DMS 273 (cell line): ENCODE data around the gene SLC66A2.
"Not testable (repeated sequence)": the region's sequence is repeated elsewhere in the genome, so short reads cannot be mapped to it uniquely, and the experiment has no call there.

Experiments used
- DNase-seq: peaks from one replicate; lab custom pipeline; 2025; ENCODE audit not compliant: unreplicated experiment; lab: John Stamatoyannopoulos, UW

Gene SLC66A2

DNA sequence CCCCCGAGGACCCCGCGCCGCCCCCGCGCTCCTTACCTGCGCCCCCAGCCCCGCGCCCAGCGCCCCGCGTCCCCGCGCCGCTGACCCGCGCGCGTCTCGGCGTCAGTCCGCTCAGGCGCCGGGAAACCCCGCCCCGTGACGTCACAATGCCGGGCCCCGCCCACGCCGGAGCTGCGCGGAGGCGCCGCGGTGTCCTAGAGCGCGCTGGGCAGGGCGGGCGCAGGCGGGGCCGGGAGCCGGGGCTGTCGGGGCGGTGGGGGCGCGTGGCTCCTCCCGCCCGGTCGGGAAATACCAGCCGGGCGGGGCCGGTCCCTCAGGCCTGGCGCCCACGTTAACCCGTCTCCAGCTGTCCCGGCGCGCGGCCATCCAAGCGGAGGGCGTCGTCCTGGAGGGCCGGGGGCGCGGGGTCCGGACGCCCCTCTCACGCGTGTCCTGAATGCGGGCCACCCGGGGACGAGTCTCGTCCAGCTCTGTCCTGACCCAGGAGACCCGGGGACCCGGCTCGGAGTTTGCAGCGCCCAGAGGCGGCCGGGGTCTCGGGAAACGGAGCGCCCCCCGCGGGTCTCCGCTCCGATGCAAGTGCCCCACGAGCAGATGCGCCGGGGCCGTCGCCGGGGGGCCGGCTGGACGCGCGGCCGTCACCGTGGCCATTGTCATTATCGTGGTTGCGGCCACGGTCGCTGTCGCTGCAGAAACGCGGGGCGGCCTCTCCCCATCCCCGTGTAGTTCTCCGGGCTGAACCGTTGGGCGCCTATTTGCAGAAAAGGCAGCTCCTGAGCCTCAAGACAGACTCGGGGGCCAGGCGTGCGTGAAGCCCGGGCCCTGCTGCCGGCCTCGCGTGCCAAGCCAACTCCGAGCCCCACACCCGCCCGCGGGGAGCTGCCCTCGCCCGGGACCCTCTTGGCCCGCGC lies at the start of gene SLC66A2:
Gene SLC66A2 (minus strand): TSS at position 109 of the 911 bp plus-strand sequence. CDS start 727 bp downstream, outside the sequence.
- DNase-seq: peak; percentile 95

DNA sequence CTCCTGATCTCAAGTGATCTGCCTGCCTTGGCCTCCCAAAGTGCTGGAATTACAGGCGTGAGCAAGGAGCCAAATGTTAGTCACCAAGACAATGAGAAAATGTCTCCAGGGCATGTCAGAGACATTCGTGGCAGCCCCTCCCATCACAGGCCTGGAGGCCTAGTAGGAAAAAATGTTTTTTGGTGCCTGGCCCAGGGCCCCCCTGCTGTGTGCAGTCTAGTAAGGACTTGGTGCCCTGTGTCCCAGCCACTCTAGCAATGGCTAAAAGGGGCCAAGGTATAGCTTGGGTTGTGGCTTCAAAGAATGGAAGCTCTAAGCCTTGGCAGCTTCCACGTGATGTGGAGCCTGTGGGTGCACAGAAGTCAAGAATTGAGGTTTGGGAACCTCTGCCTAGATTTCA lies 49.4 kb upstream of the SLC66A2 start:
- no peak for DNase-seq

DNA sequence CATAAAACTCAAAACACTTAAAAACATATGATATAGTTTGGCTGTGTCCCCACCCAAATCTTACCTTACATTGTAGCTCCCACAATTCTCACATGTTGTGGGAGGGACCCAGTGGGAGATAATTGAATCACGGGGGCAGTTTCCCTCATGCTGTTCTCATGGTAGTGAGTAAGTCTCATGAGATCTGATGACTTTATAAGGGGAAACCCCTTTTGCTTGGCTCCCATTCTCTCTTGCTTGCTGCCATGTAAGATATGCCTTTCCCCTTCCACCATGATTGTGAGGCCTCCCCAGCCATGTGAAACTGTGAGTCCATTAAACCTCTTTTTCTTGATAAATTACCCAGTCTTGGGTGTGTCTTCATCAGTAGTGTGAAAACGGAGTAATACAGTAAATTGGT lies 48.2 kb upstream of the SLC66A2 start:
- DNase-seq: not testable (repeated sequence)

DNA sequence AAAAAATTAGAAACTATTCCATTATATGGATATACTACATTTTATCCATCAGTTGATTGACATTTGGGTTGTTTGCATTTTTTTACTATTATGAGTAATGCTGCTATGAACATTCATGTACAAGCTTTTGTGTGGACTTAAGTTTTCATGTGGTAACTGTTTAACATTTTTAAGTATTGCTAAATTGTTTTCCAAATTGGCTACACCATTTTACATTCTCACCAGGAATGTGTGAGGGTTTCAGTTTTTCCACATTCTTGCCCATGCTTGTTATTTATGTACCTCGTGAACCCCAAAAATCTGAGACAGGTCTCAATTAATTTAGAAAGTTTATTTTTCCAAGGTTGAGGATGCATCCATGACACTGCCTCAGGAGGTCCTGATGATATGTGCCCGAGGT lies 40.0 kb upstream of the SLC66A2 start:
- no peak for DNase-seq

DNA sequence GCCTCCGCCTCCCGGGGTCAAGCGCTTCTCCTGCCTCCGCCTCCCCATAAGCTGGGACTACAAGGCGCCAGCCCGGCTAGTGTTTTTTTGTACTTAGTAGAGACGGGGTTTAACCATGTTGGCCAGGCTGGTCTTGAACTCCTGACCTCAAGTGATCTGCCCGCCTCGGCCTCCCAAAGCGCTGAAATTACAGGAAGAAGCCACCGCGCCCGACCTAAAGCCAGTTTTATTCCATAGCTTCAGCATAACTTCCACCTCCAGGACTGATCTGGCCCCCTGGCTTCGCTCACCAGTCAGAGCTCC lies 37.7 kb upstream of the SLC66A2 start:
- DNase-seq: no peak

DNA sequence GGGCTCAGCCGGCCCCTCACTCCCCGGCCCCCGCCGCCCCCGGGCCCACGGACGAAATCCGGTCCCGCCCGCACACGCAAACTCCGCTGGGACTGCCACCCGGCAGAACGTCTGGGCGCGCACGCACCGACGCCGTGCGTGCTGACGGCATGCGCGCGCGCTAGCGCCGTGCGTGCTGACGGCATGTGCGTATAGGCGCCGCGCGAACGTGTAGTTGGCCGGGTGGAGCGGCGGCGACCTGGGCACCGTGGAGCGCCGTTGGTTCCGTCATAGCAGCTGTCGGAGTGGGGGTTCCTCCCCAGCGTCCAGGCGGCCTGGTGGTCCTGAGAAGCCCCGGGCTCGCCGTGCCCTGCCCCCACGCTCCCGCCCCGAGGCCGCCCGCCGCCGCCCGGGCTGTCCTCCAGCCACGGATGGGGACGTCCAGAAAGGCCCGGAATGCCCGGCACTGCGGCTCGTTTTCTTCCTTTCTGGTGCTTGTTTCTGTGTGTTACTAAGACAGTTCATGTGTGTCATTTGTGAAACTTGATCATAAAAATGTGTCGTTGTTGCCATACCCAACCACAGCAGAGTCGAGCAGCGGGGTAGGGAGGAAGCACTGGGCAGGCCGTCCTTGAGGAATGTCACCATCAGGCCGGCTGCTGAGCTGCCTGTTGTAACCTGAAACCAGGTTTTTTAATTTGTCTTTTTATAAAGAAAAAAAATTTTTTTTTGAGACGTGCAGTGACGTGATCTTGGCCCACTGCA lies 37.2 kb upstream of the SLC66A2 start, which contains the start of gene TXNL4A:
Gene TXNL4A (minus strand): TSS at position 113 of the 744 bp plus-strand sequence. CDS start 171 bp downstream, outside the sequence.
- peak; percentile 96 for DNase-seq

DNA sequence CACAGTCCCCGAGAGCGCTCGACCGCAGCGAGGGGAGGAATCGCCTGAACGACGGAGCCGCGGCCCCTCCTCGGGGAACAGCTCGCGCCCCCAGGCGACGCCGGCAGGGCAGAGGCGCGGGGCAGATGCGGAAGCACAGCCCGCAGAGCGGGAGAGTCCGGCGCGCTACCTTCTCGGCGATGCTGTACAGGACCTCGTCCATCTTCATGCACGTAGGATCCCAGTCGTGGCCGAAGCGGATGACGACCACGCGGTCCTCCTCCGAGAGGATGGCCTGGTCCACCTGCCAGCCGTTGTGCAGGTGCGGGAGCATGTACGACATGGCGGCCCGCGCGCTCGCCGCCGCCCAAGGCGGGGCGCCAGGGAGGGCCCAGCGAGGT lies 36.6 kb upstream of the SLC66A2 start:
- peak; percentile 84 for DNase-seq

DNA sequence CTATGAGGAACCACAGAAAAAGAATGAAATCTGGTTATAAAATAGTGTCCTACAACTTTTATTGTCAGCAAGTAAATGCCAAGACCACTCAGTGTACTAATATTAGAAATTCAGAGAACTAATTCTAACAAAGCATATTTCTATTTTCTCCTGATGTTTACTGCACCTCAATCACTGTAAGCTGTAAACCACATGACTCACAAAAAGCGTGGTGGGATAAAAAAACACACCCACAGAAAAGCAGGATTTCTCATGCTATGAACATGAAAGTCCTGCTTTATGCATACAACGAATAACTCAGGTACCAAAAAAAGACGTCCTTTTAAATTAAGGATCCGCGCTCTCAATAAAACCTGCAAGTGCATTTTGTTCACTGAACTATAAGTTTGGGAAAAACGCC lies 36.1 kb upstream of the SLC66A2 start:
- DNase-seq: peak; percentile 42

DNA sequence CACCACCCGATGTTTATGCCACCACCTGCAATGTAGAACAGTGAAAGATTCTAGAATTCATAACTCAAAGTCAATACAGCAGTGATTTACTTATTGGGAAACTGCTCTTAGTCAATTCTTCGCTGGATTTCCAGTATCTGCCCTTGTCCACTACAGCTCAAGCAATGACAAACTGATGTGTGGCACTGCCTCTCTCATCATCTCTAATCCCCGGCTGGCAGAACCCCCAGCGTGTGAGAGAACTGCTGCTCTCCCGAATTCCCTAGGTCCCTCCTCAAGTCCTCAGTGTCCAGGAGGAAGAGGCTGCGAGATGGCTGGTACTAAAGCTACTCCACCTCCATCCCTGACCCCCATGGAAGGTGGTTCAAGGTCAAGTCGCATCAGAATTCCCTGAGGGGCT lies 35.3 kb upstream of the SLC66A2 start:
- peak; percentile 35 for DNase-seq

DNA sequence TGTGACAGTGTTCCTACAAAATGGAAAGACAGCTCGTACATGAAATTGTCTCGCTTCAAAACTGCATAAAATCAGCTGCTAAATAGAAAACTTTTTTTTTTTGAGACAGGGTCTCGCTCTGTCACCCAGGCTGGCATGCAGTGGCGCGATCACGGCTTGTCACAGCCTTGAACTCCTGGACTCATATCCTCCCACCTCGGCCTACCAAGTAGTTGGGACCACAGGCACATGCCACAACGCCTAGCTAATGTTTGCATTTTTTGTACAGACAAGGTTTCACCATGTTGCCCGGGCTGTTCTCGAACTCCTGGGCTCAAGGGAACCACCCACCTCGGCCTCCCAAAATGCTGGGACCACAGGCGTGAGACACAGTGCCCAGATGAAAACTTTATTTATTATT lies 33.7 kb upstream of the SLC66A2 start:
- DNase-seq: no peak

DNA sequence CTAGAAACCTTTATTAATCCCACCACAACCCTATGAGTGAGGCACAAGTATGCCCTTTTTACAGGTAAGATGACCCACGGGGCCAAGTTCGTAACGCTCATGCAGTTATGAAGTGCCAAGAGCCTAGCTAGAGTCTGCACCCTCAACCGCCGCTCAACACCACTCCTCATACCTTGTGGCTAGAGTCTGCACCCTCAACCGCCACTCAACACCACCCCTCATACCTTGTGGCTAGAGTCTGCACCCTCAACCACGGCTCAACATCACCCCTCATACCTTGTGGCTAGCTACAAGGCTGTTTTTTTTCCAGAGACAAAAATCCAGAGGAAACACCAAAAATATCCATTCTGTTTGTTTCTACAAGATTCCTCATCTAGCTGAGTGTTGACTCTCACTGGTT lies 32.3 kb upstream of the SLC66A2 start:
- no peak for DNase-seq

DNA sequence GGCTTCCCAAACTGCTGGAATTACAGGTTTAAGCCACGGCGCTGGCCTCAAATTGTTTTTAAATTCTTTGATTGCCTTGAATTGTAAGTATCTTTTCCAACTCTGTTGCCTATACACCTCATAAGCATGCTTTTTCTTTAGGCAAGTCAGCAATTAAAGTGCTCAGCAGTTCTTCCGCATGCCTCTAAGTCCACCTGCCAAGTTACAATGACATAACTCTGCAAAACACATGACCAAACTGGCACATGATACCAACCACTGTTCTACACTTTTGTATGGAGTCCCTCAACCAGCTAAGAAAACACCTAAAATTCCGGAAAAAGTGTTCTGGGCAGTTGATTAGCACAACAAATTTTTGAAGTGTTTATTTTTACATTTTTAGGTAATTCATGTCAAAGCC lies 31.8 kb upstream of the SLC66A2 start:
- DNase-seq: no peak

DNA sequence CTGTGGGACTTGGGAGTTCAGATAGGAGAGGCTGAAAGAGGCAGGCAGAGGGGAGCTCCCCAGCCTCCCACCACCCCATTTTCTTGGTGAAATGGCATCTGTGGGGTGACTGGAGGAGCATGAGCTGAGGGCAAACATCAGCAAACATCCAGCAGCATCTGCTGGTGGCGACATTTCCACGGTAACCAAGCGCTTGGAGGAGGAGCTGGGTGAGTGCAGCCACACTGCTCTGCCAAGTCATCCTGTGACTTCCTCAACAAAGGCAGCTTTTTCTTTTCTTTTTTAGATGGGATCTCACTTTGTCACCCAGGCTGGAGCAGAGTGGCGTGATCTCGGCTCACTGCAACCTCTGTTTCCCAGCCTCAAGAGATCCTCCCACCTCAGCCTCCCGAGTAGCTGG lies 31.3 kb upstream of the SLC66A2 start:
- peak; percentile 32 for DNase-seq

DNA sequence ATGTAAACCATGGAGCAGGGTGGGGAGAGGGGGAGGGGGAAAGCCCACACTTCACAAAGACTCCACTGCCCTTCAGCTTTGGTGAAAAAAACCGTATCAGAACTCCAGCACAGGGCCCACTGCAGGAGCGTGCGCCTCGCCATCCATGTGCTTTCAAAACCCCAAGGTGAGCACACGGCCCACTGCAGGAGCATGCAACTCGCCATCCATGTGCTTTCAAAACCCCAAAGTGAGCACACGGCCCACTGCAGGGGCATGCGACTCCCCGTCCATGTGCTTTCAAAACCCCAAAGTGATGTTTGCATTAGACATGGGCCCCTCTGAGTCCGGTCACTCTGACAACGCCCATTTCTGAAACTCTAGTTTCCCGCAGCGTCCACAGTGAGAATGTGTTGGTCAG lies 29.1 kb upstream of the SLC66A2 start:
- DNase-seq: no peak

DNA sequence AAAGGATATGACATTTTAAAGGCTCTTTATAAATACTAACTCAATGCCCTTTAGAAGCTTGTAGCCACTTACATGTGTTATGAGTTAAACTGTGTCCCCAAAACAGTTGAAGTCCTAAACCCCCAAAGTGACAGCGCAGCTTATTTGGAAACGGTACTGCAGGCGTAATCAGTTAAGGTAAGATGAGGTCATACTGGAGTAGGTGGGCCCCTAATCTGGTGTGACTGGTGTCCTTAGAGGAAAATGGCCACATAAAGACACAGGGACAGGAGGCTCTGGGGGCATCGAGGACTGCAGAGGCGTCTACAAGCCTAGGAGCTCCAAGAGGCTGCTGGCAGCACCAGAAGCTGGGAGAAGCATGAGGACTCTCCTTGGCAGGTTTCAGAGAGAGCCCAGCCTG lies 28.4 kb upstream of the SLC66A2 start:
- no peak for DNase-seq

DNA sequence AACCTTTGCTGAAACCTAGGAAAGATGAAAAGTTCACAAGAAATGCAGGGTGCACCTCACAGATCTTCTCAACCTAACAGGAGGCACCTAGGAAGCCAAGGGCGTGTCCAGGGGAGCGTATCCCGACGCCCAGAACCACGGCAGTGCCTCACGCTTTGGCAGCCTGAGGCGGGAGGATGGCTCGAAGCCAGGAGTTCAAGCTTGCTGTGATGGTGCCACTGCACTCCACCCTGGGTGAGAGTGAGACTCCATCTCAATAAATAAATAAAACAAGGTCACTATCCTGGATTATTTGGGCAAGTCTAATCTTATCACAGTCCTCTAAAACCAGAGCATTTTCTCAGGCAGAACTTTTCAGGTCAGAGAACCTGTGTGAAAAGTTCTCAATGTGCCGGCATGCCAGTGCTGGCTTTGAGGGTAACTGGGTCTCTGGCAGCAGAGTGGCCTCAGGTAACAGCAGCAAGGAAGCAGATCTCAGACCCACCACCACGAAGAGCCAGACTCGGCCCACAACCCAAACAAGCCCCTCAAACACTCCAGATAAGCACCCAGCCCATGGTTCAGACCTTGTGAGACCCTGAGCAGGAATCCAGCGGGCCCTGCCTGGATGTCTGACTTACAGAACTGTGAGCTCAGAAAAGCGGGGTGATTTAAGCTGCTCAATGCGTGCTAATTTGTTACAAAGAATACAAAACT lies 24.7 kb upstream of the SLC66A2 start:
- no peak for DNase-seq

DNA sequence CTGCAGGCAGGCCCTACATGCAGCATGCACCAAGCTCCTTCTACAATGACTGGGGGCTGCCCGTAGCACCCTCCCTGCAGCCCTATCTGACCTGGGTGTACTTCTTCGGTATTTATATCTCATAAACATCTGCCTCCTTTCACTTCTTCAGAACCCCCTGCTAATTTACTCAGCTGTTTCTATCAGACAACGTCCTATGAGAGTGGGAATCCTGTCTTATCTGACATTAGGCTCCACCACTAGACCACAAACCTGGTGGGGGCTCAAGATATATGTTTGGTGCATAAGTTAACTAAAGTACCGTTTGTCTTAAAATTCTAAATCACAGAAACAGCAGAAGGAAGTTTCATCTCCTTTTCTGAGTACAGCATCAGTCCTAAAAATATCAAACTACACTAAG lies 23.6 kb upstream of the SLC66A2 start:
- no peak for DNase-seq

DNA sequence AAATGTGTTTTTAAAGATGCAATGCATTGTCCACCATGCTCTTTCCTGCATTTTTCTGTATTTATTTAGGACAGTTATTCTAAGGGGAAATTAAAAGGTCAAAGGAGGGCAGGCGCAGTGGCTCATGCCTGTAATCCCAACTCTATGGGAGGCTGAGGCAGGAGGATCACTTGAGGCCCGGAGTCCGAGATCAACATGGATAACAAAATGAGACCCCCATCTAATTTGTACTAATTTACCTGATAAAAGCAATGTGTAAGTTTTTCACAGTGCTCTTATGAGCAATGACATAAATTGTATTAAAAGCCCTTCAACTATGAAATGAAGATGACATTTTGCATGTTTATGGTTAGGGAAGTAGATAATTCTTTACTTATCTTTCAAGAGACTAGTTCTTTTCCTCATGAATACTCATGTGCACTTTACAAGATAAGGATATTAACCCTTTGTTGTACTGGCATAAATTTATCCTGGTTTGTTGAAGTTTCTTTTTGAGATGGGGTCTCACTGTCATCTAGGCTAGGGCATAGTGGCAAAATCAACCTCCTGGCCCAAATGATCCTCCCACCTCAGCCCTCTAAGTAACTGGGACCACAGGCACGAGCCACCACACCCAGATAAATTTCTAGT lies 22.7 kb upstream of the SLC66A2 start:
- DNase-seq: no peak

DNA sequence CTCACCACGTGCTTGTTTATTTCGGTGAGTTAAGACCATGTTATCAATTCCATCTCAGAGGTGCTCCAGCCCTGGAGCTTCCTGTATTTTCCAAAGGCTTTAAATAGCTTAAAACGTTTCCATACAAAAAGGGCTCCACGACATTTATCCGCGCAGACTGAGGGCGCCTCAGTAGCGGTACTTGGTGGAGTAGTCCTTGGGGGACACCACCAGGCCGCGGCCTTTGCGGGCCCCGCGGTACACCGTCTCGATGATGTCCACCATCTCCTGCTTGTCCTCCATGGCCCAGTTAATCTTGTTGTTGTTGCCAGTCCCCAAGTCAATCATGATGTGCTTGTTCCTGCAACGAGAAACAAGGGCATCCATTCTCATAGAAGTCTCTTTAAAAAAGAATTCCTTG lies 22.1 kb upstream of the SLC66A2 start:
- no peak for DNase-seq

DNA sequence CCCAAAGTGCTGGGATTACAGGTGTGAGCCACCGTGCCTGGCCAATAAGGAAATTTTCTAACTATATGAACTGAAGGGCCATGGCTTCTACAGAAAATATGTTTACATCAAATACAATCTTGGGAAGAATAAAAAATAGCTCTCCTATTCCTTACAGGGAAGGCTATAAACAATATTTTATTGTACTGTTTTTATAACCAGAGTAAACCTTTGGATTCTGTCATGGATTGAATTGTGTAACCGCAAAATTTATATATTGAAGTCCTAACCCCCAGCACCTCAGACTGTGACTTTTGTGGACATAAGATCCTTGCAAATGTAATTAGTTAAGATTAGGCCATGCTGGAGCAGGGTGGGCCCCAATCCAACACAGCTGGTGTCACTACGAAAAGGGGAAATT lies 21.3 kb upstream of the SLC66A2 start:
- DNase-seq: no peak

DNA sequence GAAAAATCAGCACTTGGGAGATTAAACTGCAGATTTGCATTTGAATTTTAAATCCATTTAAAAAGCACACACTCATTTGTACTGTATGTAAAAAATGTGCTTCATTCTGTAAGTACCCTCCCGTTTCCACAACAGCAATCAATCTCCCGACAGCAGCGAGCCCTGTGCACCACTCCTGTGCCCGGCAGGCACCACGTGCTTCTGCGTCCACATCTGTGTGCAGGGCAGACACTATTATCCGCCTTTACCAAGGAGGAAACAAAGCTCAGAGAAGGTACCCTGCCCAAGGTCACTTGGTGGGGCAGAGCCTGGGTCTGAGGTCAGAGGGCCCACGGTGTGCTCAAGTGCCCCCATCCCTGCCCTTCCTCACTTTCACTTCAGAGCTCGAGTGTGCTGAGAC lies 20.5 kb upstream of the SLC66A2 start:
- no peak for DNase-seq
